ENCODE results near the gene C1orf185. TPM values are rescaled to one million over a fixed set of nuclear protein-coding genes. Genes with fewer than 3 reads are reported as not detected.

C1orf185 gene
- polyA plus RNA-seq, 1 of the 3 experiments (the other 2 are of a cell fraction) = not detected

- no peak for DNase-seq
- H3K79me2 ChIP-seq (ENCODE audit: insufficient read depth) = no peaks in the 10 kb centered on the region
- H3K9me2 ChIP-seq = no peaks in the 10 kb centered on the region
- 24% methylated on average over 2 of the region's 2 CpGs for WGBS (ENCODE audit: low lambda C conversion rate)
- no peaks in the 10 kb centered on the region for H3K36me3 ChIP-seq (replicated peaks in 1 of 2; ENCODE audit: control insufficient read depth in 1 of 2, insufficient read depth in 2 of 2, low read length in 1 of 2)
- no peaks in the 10 kb centered on the region for H3K27me3 ChIP-seq (ENCODE audit: insufficient read depth)
- H2AFZ ChIP-seq (ENCODE audit: low read depth) = peak overlapping the region; percentile 45; the same call in 1 of the 2 replicates
- H4K20me1 ChIP-seq (ENCODE audit: insufficient read depth) = no peaks in the 10 kb centered on the region
- H3K27ac ChIP-seq (ENCODE audit: low read depth in 2 of 2, low read length in 1 of 2) = peak overlapping the region; percentile 80 to 86; a peak in 3 of 4 replicates
- TF ChIP-seq MEF2A (IDR thresholded peaks at IDR 0.05; ENCODE audit: borderline replicate concordance, low read depth) (peak; percentile 38; the same call in 1 of the 2 replicates), NFIC (IDR thresholded peaks at IDR 0.05; ENCODE audit: borderline replicate concordance) (peak; percentile 4; the same call in 1 of the 2 replicates), MXI1 (IDR thresholded peaks at IDR 0.05; ENCODE audit: low read depth, low read length) (no peak), SMC3 (IDR thresholded peaks at IDR 0.05; ENCODE audit: low read depth, low read length) (no peak), EP300 (IDR thresholded peaks at IDR 0.05; ENCODE audit: borderline replicate concordance in 1 of 2, low read depth in 1 of 2, low read length in 1 of 2) (no peak), GABPA (IDR thresholded peaks at IDR 0.05; ENCODE audit: low read depth) (no peak), FOSL2 (IDR thresholded peaks at IDR 0.05; ENCODE audit: borderline replicate concordance, low read depth) (no peak; the same call in 1 of the 2 replicates), RCOR1 (IDR thresholded peaks at IDR 0.05; ENCODE audit: low read length) (no peak), RAD21 (IDR thresholded peaks at IDR 0.05; ENCODE audit: low read length) (no peak), GATA2 (CRISPR knock-in tag; IDR thresholded peaks at IDR 0.05) (no peak), REST (IDR thresholded peaks at IDR 0.05; ENCODE audit: low read depth, low read length) (no peak), TCF12 (IDR thresholded peaks at IDR 0.05) (peak; percentile 43), POLR2AphosphoS5 (IDR thresholded peaks at IDR 0.05; ENCODE audit: low read depth, low read length) (no peak)
- H3K9ac ChIP-seq = peak overlapping the region; percentile 53; the same call in 1 of the 2 replicates
- no peak overlapping the region for H3K4me3 ChIP-seq (ENCODE audit: low read depth in 2 of 2, low read length in 1 of 2)
- POLR2A ChIA-PET = no interaction called here
- H3K4me2 ChIP-seq = 0 out of 2 replicates have a peak overlapping the region, but pooled peaks have one; percentile 9
- peaks cover 2% of the 10 kb centered on the region for H3K9me3 ChIP-seq
- CTCF ChIA-PET = interaction anchor here (0.6 to 1.0 kb wide), 2 partner anchors 201 to 287 kb away, joined by 3 to 4 read pairs; no protein-coding TSS in a partner anchor
- H3K4me1 ChIP-seq (ENCODE audit: control insufficient read depth in 1 of 2, insufficient read depth in 2 of 2, low read depth in 1 of 2, low read length in 1 of 2) = peaks cover 0 to 6% of the 10 kb centered on the region in 2 experiments; a peak in 1 of 4 replicates
- peaks cover 31% of the 10 kb centered on the region for H3F3A ChIP-seq (replicated peaks; ENCODE audit: insufficient read depth)
These were observed 40.7 kb upstream of the C1orf185 start for GRCh38 chr1:51061231-51061918.

- H3F3A ChIP-seq (replicated peaks; ENCODE audit: insufficient read depth) = peaks cover 30% of the 10 kb centered on the region
- no peak overlapping the region for H3K4me3 ChIP-seq (ENCODE audit: low read depth in 2 of 2, low read length in 1 of 2)
- no peaks in the 10 kb centered on the region for H3K9me3 ChIP-seq
- no peaks in the 10 kb centered on the region for H3K36me3 ChIP-seq (replicated peaks in 1 of 2; ENCODE audit: control insufficient read depth in 1 of 2, insufficient read depth in 2 of 2, low read length in 1 of 2)
- ChIA-PET POLR2A (no interaction called here), CTCF (interaction anchor here (1.2 kb wide), 1 partner anchor 134 kb away, joined by 3 read pairs; no protein-coding TSS in a partner anchor)
- no peak for DNase-seq
- no peak overlapping the region for H2AFZ ChIP-seq (ENCODE audit: low read depth)
- H3K9me2 ChIP-seq = no peaks in the 10 kb centered on the region
- peaks cover 0 to 6% of the 10 kb centered on the region in 2 experiments; a peak in 1 of 4 replicates for H3K4me1 ChIP-seq (ENCODE audit: control insufficient read depth in 1 of 2, insufficient read depth in 2 of 2, low read depth in 1 of 2, low read length in 1 of 2)
- peak overlapping the region; percentile 53 for H3K9ac ChIP-seq
- peak overlapping the region; percentile 80 to 86; a peak in 3 of 4 replicates for H3K27ac ChIP-seq (ENCODE audit: low read depth in 2 of 2, low read length in 1 of 2)
- H3K79me2 ChIP-seq (ENCODE audit: insufficient read depth) = no peaks in the 10 kb centered on the region
- peak overlapping the region; percentile 9; the same call in 1 of the 2 replicates for H3K4me2 ChIP-seq
- no peaks in the 10 kb centered on the region for H3K27me3 ChIP-seq (ENCODE audit: insufficient read depth)
- H4K20me1 ChIP-seq (ENCODE audit: insufficient read depth) = no peaks in the 10 kb centered on the region
- TF ChIP-seq NRF1 (IDR thresholded peaks at IDR 0.05; ENCODE audit: low read depth, low read length) (no peak), RAD21 (IDR thresholded peaks at IDR 0.05; ENCODE audit: low read length) (no peak), REST (IDR thresholded peaks at IDR 0.05; ENCODE audit: low read depth, low read length) (no peak), CTCF (IDR thresholded peaks at IDR 0.05) (no peak), GATA2 (CRISPR knock-in tag; IDR thresholded peaks at IDR 0.05) (no peak), MAX (IDR thresholded peaks at IDR 0.05; ENCODE audit: low read depth) (0 out of 2 replicates have a peak, but pooled peaks have one; percentile 17), RCOR1 (IDR thresholded peaks at IDR 0.05; ENCODE audit: low read length) (no peak), TEAD4 (IDR thresholded peaks at IDR 0.05; ENCODE audit: borderline replicate concordance, insufficient read depth) (peak; percentile 86)
These were observed 38.9 kb upstream of the C1orf185 start for GRCh38 chr1:51063121-51063520.
